Measurements from ENCODE around the gene EN1.

- TF ChIP-seq, protein P1, sequence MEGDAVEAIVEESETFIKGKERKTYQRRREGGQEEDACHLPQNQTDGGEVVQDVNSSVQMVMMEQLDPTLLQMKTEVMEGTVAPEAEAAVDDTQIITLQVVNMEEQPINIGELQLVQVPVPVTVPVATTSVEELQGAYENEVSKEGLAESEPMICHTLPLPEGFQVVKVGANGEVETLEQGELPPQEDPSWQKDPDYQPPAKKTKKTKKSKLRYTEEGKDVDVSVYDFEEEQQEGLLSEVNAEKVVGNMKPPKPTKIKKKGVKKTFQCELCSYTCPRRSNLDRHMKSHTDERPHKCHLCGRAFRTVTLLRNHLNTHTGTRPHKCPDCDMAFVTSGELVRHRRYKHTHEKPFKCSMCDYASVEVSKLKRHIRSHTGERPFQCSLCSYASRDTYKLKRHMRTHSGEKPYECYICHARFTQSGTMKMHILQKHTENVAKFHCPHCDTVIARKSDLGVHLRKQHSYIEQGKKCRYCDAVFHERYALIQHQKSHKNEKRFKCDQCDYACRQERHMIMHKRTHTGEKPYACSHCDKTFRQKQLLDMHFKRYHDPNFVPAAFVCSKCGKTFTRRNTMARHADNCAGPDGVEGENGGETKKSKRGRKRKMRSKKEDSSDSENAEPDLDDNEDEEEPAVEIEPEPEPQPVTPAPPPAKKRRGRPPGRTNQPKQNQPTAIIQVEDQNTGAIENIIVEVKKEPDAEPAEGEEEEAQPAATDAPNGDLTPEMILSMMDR (IDR thresholded peaks at IDR 0.05), result no peak
- TF ChIP-seq EZH2 (IDR thresholded peaks at IDR 0.05) (peak; percentile 97), EZH2phosphoT487 (IDR thresholded peaks at IDR 0.05) (peak; percentile 93)
Observed at GRCh38 chr2:118845522-118846441, 1.7 kb downstream of the EN1 start.

Measured in neural progenitor cell (in vitro differentiated cells).